ENCODE measurements around the gene RTP1.
A peak's percentile ranks its signal among the peaks of the same experiment; 100 is the strongest.
"Not testable (repeated sequence)": the region's sequence is repeated elsewhere in the genome, so short reads cannot be mapped to it uniquely, and the experiment has no call there.

The RTP1 gene

GRCh38 chr3:187199463-187200050 lies 2.3 kb downstream of the RTP1 start:
- FAIRE-seq, result not testable (repeated sequence)

- FAIRE-seq, result no peak
Measured at GRCh38 chr3:187205683-187206082, 8.4 kb downstream of the RTP1 start.

GRCh38 chr3:187207062-187207461 lies 9.8 kb downstream of the RTP1 start:
- no peak for FAIRE-seq

GRCh38 chr3:187207624-187208023 lies 10.3 kb downstream of the RTP1 start:
- no peak for FAIRE-seq

- no peak for FAIRE-seq
Measured at GRCh38 chr3:187208159-187208558, 10.9 kb downstream of the RTP1 start.

- no peak for FAIRE-seq
Measured at GRCh38 chr3:187209491-187209890, 12.2 kb downstream of the RTP1 start.

GRCh38 chr3:187210091-187210490 lies 12.8 kb downstream of the RTP1 start:
- FAIRE-seq, result no peak

GRCh38 chr3:187210545-187211327 lies 13.4 kb downstream of the RTP1 start:
- FAIRE-seq, result no peak

- no peak for FAIRE-seq
Measured at GRCh38 chr3:187211532-187212195, 14.4 kb downstream of the RTP1 start.

- no peak for FAIRE-seq
Measured at GRCh38 chr3:187212196-187212545, 14.9 kb downstream of the RTP1 start.

GRCh38 chr3:187212705-187213104 lies 15.4 kb downstream of the RTP1 start:
- FAIRE-seq, result no peak

GRCh38 chr3:187213616-187214015 lies 16.3 kb downstream of the RTP1 start:
- no peak for FAIRE-seq

GRCh38 chr3:187215460-187215859 lies 18.2 kb downstream of the RTP1 start:
- FAIRE-seq, result no peak

GRCh38 chr3:187222801-187223200 lies 25.5 kb downstream of the RTP1 start:
- no peak for FAIRE-seq

- FAIRE-seq, result peak; percentile 53
Measured at GRCh38 chr3:187223799-187224198, 26.5 kb downstream of the RTP1 start.

- no peak for FAIRE-seq
Measured at GRCh38 chr3:187227658-187228258, 30.5 kb downstream of the RTP1 start.

- FAIRE-seq, result no peak
Measured at GRCh38 chr3:187228740-187229139, 31.5 kb downstream of the RTP1 start.

- FAIRE-seq, result no peak
Measured at GRCh38 chr3:187230011-187230410, 32.7 kb downstream of the RTP1 start.

- FAIRE-seq, result no peak
Measured at GRCh38 chr3:187236962-187237361, 39.7 kb downstream of the RTP1 start.

GRCh38 chr3:187237741-187238140 lies 40.5 kb downstream of the RTP1 start:
- FAIRE-seq, result no peak

GRCh38 chr3:187238239-187238638 lies 41.0 kb downstream of the RTP1 start:
- no peak for FAIRE-seq

GRCh38 chr3:187238835-187239234 lies 41.5 kb downstream of the RTP1 start:
- FAIRE-seq, result not testable (repeated sequence)

- FAIRE-seq, result no peak
Measured at GRCh38 chr3:187242435-187242834, 45.1 kb downstream of the RTP1 start.

GRCh38 chr3:187242900-187243299 lies 45.6 kb downstream of the RTP1 start:
- FAIRE-seq, result no peak
